ENCODE results near the gene CUZD1. TPM values are rescaled to one million over a fixed set of nuclear protein-coding genes. Genes with fewer than 3 reads are reported as not detected.

Gene CUZD1
- total and polyA plus RNA-seq, 9 of the 15 experiments (the other 6 are each of a cell fraction or from before 2014, with no cell fraction given) = 0.51 to 1.7 (median 1.1) TPM

GRCh38 chr10:122877264-122877663 lies 31.6 kb upstream of the CUZD1 start (continued):
- TF ChIP-seq HEY1 (CRISPR knock-in tag; IDR thresholded peaks at IDR 0.05; ENCODE audit: borderline replicate concordance) = no peak

- CTCF ChIA-PET (ENCODE audit: low intra/inter-chr PET ratio) = no interaction called here
- 50% methylated on average over 1 of the region's 1 CpG for WGBS (ENCODE audit: insufficient coverage, low coverage, missing lambda C conversion rate)
Observed at GRCh38 chr10:122876467-122876855, 30.8 kb upstream of the CUZD1 start.

More at GRCh38 chr10:122876467-122876855, 30.8 kb upstream of the CUZD1 start:
- Histone ChIP-seq H3K79me2 (ENCODE audit: control insufficient read depth, insufficient read depth, low read length) (peaks cover 74% of the 10 kb centered on the region), H3K4me3 (no peak overlapping the region), H3K9me1 (ENCODE audit: control insufficient read depth, insufficient read depth, low read length) (peaks cover 3% of the 10 kb centered on the region), H3K4me2 (ENCODE audit: insufficient read depth, low read length) (no peak overlapping the region), H3K27ac (ENCODE audit: extremely low read depth, low read depth, low read length) (no peak overlapping the region; the same call in 2 of the 3 replicates), H3K4me1 (replicated peaks in 1 of 2; ENCODE audit: control insufficient read depth in 2 of 2, insufficient read depth in 2 of 2, low read length in 2 of 2) (peaks cover 9 to 24% of the 10 kb centered on the region in 2 experiments), H3K9ac (ENCODE audit: insufficient read depth in 1 of 2, low read depth in 2 of 2, low read length in 2 of 2) (no peak overlapping the region), H4K20me1 (replicated peaks; ENCODE audit: control insufficient read depth, insufficient read depth, low read length) (no peaks in the 10 kb centered on the region), H3K9me3 (replicated peaks; ENCODE audit: control insufficient read depth, insufficient read depth, low read depth, low read length) (no peaks in the 10 kb centered on the region), H2AFZ (ENCODE audit: low read depth, low read length) (no peak overlapping the region), H3K27me3 (ENCODE audit: control insufficient read depth in 2 of 2, insufficient read depth in 2 of 2, low read length in 2 of 2) (no peaks in the 10 kb centered on the region), H3K36me3 (ENCODE audit: control insufficient read depth, insufficient read depth, low read length) (peaks cover 24% of the 10 kb centered on the region; the same call in 1 of the 3 replicates)
- in situ Hi-C loops (cut with MboI) = no loop called here
- POLR2A ChIA-PET = interaction anchor here (1.4 kb wide), 2 partner anchors 10 to 12 kb away, joined by 3 to 5 read pairs; no protein-coding TSS in a partner anchor
- peak; percentile 55 for FAIRE-seq
- no peak for ATAC-seq
- BruUV-seq (replicated peaks) = no TSS peak
- no peak for TF ChIP-seq MTA2 (IDR thresholded peaks at IDR 0.05; ENCODE audit: low read depth)
- no peak for TF ChIP-seq GTF2F1 (IDR thresholded peaks at IDR 0.05; ENCODE audit: low read depth, low read length)
- no peak for TF ChIP-seq SMAD3 (CRISPR knock-in tag; conservative IDR thresholded peaks at IDR 0.05)
- TF ChIP-seq NFXL1 (CRISPR knock-in tag; IDR thresholded peaks at IDR 0.05) = no peak
- TF ChIP-seq DMBX1 (CRISPR knock-in tag; IDR thresholded peaks at IDR 0.05; ENCODE audit: borderline replicate concordance) = no peak
- no peak for TF ChIP-seq MAFF (IDR thresholded peaks at IDR 0.05; ENCODE audit: low read length)
- TF ChIP-seq BDP1 (IDR thresholded peaks at IDR 0.05; ENCODE audit: insufficient read depth, insufficient read length) = no peak
- no peak for TF ChIP-seq NEUROD1 (IDR thresholded peaks at IDR 0.05; ENCODE audit: borderline replicate concordance, low read depth, low read length, partially characterized antibody)
- TF ChIP-seq POLR2AphosphoS2 (IDR thresholded peaks at IDR 0.05; ENCODE audit: low read length) = no peak
- TF ChIP-seq ZNF253 (CRISPR knock-in tag; conservative IDR thresholded peaks at IDR 0.05) = no peak
- no peak for TF ChIP-seq ZNF511 (CRISPR knock-in tag; IDR thresholded peaks at IDR 0.05)
- TF ChIP-seq MXD1 (CRISPR knock-in tag; IDR thresholded peaks at IDR 0.05; ENCODE audit: borderline replicate concordance, poor library complexity, severe bottlenecking) = no peak
- no peak for TF ChIP-seq ARNT (IDR thresholded peaks at IDR 0.05)
- no peak for DNase-seq (ENCODE audit: extremely low read depth in 1 of 4, low spot score in 3 of 4)
- intact Hi-C loops (cut with micrococcal nuclease) = loop anchor here (5.0 kb wide), 1 partner anchor 76 kb away; the partner anchor contains the start of gene C10orf88
